WTC11 (cell line): ENCODE data around the gene EMILIN1. TPM values are rescaled to one million over a fixed set of nuclear protein-coding genes. Genes with fewer than 3 reads are reported as not detected.

Source experiments
- ESRRA ChIP-seq: sonication (generic); formaldehyde crosslinking; IDR thresholded peaks from 2 replicates; pipeline ENCODE4 v1.8.1; 2022; ENCODE audit warnings: mild to moderate bottlenecking, missing genetic modification reagents, borderline replicate concordance
- MYBL2 ChIP-seq: sonication (generic); formaldehyde crosslinking; IDR thresholded peaks from 2 replicates; pipeline ENCODE4 v1.8.1; 2023; ENCODE audit warnings: mild to moderate bottlenecking, moderate library complexity, missing genetic modification reagents
- NFE2L1 ChIP-seq: sonication (generic); formaldehyde crosslinking; IDR thresholded peaks from 2 replicates; pipeline ENCODE4 v1.8.1; 2023; ENCODE audit warnings: missing genetic modification reagents
- NR3C1 ChIP-seq: sonication (generic); formaldehyde crosslinking; conservative IDR thresholded peaks from 2 replicates; pipeline ENCODE4 v1.8.1; 2023; ENCODE audit warnings: low read depth, mild to moderate bottlenecking, missing genetic modification reagents
- ZBTB21 ChIP-seq: sonication (generic); formaldehyde crosslinking; IDR thresholded peaks from 2 replicates; pipeline ENCODE4 v1.8.1; 2023; ENCODE audit warnings: mild to moderate bottlenecking, missing genetic modification reagents, borderline replicate concordance
- ZNF121 ChIP-seq: sonication (generic); formaldehyde crosslinking; IDR thresholded peaks from 2 replicates; pipeline ENCODE4 v1.8.0; 2023; ENCODE audit warnings: missing genetic modification reagents
- ZNF317 ChIP-seq: sonication (generic); formaldehyde crosslinking; IDR thresholded peaks from 2 replicates; pipeline ENCODE4 v1.8.1; 2023; ENCODE audit warnings: low read depth, mild to moderate bottlenecking, moderate library complexity, missing genetic modification reagents, borderline replicate concordance
- ZNF396 ChIP-seq: fragments of 250-450 bp; sonication (Bioruptor Pico); IDR thresholded peaks from 2 replicates; pipeline ENCODE4 v1.8.0; 2021; ENCODE audit warnings: mild to moderate bottlenecking, moderate library complexity, borderline replicate concordance
- ZNF423 ChIP-seq: fragments of 250-450 bp; sonication (Bioruptor Pico); IDR thresholded peaks from 2 replicates; pipeline ENCODE4 v2.1.2; 2022; ENCODE audit warnings: mild to moderate bottlenecking, moderate library complexity
- total RNA-seq: library from RNA; stranded (reverse); gene quantifications from 3 replicates; pipeline ENCODE4 v1.2.3, GENCODE V29; 2021
- TF ChIP-seq, protein P1 (sequence below): sonication (generic); formaldehyde crosslinking; IDR thresholded peaks from 2 replicates; pipeline ENCODE4 v1.8.1; 2022; ENCODE audit warnings: low read depth, mild to moderate bottlenecking, moderate library complexity, missing genetic modification reagents, borderline replicate concordance
- TF ChIP-seq, protein P2 (sequence below): sonication (generic); formaldehyde crosslinking; IDR thresholded peaks from 2 replicates; pipeline ENCODE4 v1.8.1; 2023; ENCODE audit warnings: mild to moderate bottlenecking, moderate library complexity, missing genetic modification reagents
- TF ChIP-seq, protein P3 (sequence below): sonication (generic); formaldehyde crosslinking; IDR thresholded peaks from 2 replicates; pipeline ENCODE4 v1.8.1; 2023; ENCODE audit warnings: mild to moderate bottlenecking, missing genetic modification reagents
- TF ChIP-seq, protein P4 (sequence below): sonication (generic); formaldehyde crosslinking; IDR thresholded peaks from 2 replicates; pipeline ENCODE4 v1.8.1; 2023; ENCODE audit warnings: mild to moderate bottlenecking, missing genetic modification reagents
- TF ChIP-seq, protein P5 (sequence below): sonication (generic); formaldehyde crosslinking; IDR thresholded peaks from 2 replicates; pipeline ENCODE4 v1.8.1; 2023; ENCODE audit warnings: mild to moderate bottlenecking, missing genetic modification reagents, moderate library complexity
- TF ChIP-seq, protein P6 (sequence below): sonication (generic); formaldehyde crosslinking; IDR thresholded peaks from 2 replicates; pipeline ENCODE4 v1.8.0; 2022; ENCODE audit warnings: mild to moderate bottlenecking, missing genetic modification reagents
- TF ChIP-seq, protein P7 (sequence below): sonication (generic); formaldehyde crosslinking; IDR thresholded peaks from 2 replicates; pipeline ENCODE4 v1.8.0; 2022; ENCODE audit warnings: missing genetic modification reagents

The EMILIN1 gene
- total RNA-seq, 1 experiment from 2014 or later: 3.5 TPM

DNA sequence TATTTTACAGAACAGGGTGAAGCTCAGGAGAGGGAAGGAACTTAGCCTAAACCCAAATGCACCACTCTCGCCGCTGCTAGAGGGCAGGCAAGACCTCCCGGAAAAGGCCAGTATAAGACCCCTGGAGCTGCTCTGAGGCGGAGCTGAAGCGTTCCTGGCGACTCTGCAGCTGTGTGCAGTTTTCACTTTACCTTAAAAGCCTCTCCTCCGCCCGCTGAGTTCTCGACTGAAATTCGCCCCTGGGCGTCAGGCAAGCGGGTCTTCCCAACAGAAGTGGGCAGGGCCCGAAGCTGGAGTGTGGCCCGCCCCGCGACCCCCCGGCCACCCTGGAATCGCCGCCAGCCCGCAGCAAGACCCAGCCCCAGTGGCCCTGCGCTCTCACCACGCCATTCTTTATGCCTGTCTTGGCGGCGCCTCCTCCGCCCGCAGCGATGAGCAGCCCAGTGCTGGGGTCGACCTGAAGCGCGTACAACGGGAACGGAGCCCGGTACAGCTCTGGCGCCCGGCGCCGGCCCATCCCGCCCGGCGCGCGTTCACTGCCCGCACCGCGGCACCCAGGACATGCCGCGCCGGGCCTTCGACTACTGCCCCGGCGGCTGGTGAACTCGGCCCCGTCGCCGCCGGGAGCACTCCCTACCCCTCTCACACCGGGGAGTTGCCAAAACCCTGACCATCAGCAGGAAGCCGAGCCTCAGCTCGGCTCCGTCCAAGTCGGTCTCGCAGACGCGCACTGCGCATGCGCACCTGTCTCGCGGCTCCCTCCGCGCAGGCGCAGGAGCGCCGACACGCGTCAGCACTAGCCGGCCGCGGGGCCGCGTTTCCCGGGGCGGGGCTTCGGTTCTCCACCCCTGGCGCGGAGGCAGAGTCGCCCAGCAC is 55.7 kb downstream of the EMILIN1 start, which contains the start of gene PREB (continued):
- TF ChIP-seq, protein P1, sequence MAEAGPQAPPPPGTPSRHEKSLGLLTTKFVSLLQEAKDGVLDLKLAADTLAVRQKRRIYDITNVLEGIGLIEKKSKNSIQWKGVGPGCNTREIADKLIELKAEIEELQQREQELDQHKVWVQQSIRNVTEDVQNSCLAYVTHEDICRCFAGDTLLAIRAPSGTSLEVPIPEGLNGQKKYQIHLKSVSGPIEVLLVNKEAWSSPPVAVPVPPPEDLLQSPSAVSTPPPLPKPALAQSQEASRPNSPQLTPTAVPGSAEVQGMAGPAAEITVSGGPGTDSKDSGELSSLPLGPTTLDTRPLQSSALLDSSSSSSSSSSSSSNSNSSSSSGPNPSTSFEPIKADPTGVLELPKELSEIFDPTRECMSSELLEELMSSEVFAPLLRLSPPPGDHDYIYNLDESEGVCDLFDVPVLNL: no peak; the same call in 1 of the 2 replicates
- TF ChIP-seq MYBL2 (CRISPR knock-in tag) (0 out of 2 replicates have a peak, but pooled peaks have one; percentile 53), ZNF423 (CRISPR knock-in tag) (no peak), NFE2L1 (CRISPR knock-in tag) (no peak), ZNF317 (no peak), ZBTB21 (no peak), NR3C1 (CRISPR knock-in tag) (no peak), ESRRA (CRISPR knock-in tag) (no peak), ZNF121 (no peak), ZNF396 (CRISPR knock-in tag) (no peak)
- TF ChIP-seq, protein P2, sequence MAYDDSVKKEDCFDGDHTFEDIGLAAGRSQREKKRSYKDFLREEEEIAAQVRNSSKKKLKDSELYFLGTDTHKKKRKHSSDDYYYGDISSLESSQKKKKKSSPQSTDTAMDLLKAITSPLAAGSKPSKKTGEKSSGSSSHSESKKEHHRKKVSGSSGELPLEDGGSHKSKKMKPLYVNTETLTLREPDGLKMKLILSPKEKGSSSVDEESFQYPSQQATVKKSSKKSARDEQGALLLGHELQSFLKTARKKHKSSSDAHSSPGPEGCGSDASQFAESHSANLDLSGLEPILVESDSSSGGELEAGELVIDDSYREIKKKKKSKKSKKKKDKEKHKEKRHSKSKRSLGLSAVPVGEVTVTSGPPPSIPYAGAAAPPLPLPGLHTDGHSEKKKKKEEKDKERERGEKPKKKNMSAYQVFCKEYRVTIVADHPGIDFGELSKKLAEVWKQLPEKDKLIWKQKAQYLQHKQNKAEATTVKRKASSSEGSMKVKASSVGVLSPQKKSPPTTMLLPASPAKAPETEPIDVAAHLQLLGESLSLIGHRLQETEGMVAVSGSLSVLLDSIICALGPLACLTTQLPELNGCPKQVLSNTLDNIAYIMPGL: peak; percentile 95
- TF ChIP-seq, protein P3, sequence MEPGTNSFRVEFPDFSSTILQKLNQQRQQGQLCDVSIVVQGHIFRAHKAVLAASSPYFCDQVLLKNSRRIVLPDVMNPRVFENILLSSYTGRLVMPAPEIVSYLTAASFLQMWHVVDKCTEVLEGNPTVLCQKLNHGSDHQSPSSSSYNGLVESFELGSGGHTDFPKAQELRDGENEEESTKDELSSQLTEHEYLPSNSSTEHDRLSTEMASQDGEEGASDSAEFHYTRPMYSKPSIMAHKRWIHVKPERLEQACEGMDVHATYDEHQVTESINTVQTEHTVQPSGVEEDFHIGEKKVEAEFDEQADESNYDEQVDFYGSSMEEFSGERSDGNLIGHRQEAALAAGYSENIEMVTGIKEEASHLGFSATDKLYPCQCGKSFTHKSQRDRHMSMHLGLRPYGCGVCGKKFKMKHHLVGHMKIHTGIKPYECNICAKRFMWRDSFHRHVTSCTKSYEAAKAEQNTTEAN (CRISPR knock-in tag): peak; percentile 30; the same call in 1 of the 2 replicates
- TF ChIP-seq, protein P4, sequence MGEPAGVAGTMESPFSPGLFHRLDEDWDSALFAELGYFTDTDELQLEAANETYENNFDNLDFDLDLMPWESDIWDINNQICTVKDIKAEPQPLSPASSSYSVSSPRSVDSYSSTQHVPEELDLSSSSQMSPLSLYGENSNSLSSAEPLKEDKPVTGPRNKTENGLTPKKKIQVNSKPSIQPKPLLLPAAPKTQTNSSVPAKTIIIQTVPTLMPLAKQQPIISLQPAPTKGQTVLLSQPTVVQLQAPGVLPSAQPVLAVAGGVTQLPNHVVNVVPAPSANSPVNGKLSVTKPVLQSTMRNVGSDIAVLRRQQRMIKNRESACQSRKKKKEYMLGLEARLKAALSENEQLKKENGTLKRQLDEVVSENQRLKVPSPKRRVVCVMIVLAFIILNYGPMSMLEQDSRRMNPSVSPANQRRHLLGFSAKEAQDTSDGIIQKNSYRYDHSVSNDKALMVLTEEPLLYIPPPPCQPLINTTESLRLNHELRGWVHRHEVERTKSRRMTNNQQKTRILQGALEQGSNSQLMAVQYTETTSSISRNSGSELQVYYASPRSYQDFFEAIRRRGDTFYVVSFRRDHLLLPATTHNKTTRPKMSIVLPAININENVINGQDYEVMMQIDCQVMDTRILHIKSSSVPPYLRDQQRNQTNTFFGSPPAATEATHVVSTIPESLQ (CRISPR knock-in tag): no peak
- TF ChIP-seq, protein P5, sequence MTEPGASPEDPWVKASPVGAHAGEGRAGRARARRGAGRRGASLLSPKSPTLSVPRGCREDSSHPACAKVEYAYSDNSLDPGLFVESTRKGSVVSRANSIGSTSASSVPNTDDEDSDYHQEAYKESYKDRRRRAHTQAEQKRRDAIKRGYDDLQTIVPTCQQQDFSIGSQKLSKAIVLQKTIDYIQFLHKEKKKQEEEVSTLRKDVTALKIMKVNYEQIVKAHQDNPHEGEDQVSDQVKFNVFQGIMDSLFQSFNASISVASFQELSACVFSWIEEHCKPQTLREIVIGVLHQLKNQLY (CRISPR knock-in tag): no peak
- TF ChIP-seq, protein P6, sequence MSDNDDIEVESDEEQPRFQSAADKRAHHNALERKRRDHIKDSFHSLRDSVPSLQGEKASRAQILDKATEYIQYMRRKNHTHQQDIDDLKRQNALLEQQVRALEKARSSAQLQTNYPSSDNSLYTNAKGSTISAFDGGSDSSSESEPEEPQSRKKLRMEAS (CRISPR knock-in tag): peak; percentile 16; the same call in 1 of the 2 replicates
- TF ChIP-seq, protein P7, sequence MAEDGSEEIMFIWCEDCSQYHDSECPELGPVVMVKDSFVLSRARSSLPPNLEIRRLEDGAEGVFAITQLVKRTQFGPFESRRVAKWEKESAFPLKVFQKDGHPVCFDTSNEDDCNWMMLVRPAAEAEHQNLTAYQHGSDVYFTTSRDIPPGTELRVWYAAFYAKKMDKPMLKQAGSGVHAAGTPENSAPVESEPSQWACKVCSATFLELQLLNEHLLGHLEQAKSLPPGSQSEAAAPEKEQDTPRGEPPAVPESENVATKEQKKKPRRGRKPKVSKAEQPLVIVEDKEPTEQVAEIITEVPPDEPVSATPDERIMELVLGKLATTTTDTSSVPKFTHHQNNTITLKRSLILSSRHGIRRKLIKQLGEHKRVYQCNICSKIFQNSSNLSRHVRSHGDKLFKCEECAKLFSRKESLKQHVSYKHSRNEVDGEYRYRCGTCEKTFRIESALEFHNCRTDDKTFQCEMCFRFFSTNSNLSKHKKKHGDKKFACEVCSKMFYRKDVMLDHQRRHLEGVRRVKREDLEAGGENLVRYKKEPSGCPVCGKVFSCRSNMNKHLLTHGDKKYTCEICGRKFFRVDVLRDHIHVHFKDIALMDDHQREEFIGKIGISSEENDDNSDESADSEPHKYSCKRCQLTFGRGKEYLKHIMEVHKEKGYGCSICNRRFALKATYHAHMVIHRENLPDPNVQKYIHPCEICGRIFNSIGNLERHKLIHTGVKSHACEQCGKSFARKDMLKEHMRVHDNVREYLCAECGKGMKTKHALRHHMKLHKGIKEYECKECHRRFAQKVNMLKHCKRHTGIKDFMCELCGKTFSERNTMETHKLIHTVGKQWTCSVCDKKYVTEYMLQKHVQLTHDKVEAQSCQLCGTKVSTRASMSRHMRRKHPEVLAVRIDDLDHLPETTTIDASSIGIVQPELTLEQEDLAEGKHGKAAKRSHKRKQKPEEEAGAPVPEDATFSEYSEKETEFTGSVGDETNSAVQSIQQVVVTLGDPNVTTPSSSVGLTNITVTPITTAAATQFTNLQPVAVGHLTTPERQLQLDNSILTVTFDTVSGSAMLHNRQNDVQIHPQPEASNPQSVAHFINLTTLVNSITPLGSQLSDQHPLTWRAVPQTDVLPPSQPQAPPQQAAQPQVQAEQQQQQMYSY (CRISPR knock-in tag): no peak
